ENCODE measurements around the gene LGMN.

The LGMN gene

DNA sequence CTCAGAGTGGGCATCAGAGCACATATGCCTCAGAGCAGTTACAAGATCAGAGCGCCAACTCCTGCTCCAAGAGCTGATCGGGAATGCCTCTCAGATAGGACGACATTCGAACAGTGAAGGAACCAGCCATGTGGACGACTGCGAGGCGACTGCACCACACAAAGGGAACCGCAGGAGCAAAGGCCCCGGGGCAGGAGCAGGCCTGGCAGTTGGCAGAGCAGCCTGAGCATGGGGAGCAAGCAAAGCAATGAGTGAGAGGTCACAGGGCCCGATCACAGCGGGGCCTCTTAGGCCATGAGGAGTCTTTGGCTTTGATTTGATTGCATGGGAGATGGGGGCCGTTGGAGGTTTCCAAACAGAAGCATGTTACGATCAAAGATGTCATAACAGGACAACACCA is 90.3 kb downstream of the LGMN start:
- ChIA-PET CTCF (interaction anchor here (0.6 to 4.3 kb wide), 5 partner anchors 12 to 44 kb away, joined by 3 to 29 read pairs (median 3); no protein-coding TSS in a partner anchor), POLR2A (no interaction called here)
- peaks cover 33 to 89% (median 82%) of the 10 kb centered on the region in 4 experiments for H3K4me1 ChIP-seq (ENCODE audit: control extremely low read depth in 1 of 4, control insufficient read depth in 4 of 4, insufficient read depth in 4 of 4, low read length in 3 of 4)
- 85% methylated on average over 13 of the region's 13 CpGs for WGBS (ENCODE audit: insufficient coverage)
- H3K27ac ChIP-seq (ENCODE audit: insufficient read depth in 1 of 2, low read depth in 1 of 2, low read length in 2 of 2, poor library complexity in 1 of 2, severe bottlenecking in 2 of 2), result peak overlapping the region; percentile 5 to 77
- no peak for DNase-seq
- H3K4me3 ChIP-seq (ENCODE audit: control insufficient read depth in 1 of 7, extremely low read depth in 1 of 7, insufficient read depth in 4 of 7, low read depth in 2 of 7, low read length in 6 of 7), result peak overlapping the region in 2 of 7 experiments; percentile 9 to 58
- H3K36me3 ChIP-seq (ENCODE audit: control insufficient read depth in 4 of 4, insufficient read depth in 4 of 4, low read length in 3 of 4), result peaks cover 13 to 74% (median 44%) of the 10 kb centered on the region in 4 experiments
- no peaks in the 10 kb centered on the region for H3K27me3 ChIP-seq (replicated peaks in 2 of 5; ENCODE audit: control insufficient read depth in 4 of 5, insufficient read depth in 5 of 5, low read length in 4 of 5)
- H3K9me3 ChIP-seq (ENCODE audit: control extremely low read depth in 1 of 5, control insufficient read depth in 4 of 5, insufficient read depth in 2 of 5, low read depth in 1 of 5, low read length in 4 of 5), result no peaks in the 10 kb centered on the region

DNA sequence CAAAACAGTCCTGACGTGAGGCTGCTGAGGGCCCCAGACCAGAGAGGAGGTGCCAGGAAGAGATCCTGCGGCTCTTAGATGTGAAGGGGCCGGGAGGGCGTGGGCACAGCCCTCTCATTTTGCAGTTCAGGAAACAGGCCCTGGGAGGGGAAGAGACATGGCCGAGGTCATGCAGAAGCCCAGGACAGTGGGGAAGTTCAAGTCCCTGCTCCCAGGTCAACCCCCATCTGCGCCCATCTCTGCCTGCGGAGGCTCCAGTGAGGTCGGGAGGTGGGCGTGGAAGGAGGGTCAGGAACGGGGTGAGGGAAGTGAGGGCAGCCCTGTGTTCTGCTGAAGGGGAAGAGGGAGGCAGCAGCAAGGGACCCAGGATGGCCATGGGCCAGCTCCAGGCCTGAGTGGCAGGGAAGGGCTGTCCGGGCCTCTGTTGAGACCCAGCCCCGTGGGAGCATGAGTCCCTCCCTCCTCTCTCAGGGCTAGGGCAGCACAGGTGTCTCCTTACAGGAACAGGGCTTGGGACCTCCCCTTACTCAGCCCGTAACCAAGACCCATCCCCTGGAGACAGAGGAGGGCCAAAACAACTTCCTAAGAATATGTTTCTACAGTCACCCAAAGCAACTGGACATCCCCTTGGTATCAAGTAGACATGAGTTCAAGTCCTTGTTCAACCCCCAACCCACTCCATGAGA is 90.8 kb downstream of the LGMN start:
- CTCF ChIA-PET, result interaction anchor here (0.6 to 4.3 kb wide), 6 partner anchors 7 to 43 kb away, joined by 3 to 29 read pairs (median 4); no protein-coding TSS in a partner anchor

DNA sequence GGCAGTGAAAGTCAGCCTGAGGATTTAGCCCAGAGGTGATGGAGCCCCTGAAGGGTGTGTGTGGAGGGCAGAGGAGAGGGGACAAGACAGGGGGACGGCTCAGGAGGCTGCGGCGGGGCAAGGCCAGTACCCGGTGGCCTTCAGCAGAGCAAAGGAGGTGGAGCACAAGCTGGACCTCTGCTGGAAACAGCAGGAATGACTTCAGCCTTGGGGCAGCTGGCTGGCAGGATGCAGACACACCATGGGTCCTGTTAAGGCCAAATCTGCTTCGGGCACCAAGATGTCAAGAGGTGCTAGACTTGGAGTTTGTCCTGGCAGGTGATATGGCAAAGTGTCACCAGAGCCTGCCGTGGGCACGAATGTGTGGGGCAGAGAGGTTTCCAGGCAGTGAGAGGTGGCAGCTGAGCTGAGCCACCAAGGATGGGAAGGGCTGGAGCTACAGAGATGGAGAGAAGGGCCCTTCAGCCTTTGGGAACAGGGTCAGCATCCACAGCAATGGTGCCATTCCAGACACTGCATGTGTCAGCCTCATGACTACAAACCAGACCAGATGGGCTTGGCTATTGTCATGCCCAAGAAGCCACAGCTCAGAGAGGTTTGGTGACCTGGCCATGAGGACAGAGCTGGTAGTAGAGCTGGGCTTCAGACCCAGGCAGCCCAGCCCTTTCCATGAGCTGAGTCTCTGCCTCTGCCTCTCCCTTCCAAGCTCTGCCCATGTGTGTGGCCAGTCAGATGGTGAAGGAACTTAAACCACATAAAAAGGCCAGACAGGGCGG is 91.9 kb downstream of the LGMN start:
- H3K36me3 ChIP-seq (ENCODE audit: control insufficient read depth in 4 of 4, insufficient read depth in 4 of 4, low read length in 3 of 4), result peaks cover 13 to 64% (median 32%) of the 10 kb centered on the region in 4 experiments

More for the DNA sequence above, 90.8 kb downstream of the LGMN start:
- peak overlapping the region in 1 of 2 experiments; percentile 77 for H3K27ac ChIP-seq (ENCODE audit: insufficient read depth in 1 of 2, low read depth in 1 of 2, low read length in 2 of 2, poor library complexity in 1 of 2, severe bottlenecking in 2 of 2)
- WGBS (ENCODE audit: insufficient coverage), result 6% methylated on average over 12 of the region's 13 CpGs
- peaks cover 13 to 72% (median 40%) of the 10 kb centered on the region in 4 experiments for H3K36me3 ChIP-seq (ENCODE audit: control insufficient read depth in 4 of 4, insufficient read depth in 4 of 4, low read length in 3 of 4)
- peak overlapping the region in 5 of 7 experiments; percentile 19 to 58 (median 35) for H3K4me3 ChIP-seq (ENCODE audit: control insufficient read depth in 1 of 7, extremely low read depth in 1 of 7, insufficient read depth in 4 of 7, low read depth in 2 of 7, low read length in 6 of 7)
- H3K9me3 ChIP-seq (ENCODE audit: control extremely low read depth in 1 of 5, control insufficient read depth in 4 of 5, insufficient read depth in 2 of 5, low read depth in 1 of 5, low read length in 4 of 5), result no peaks in the 10 kb centered on the region
- H3K27me3 ChIP-seq (replicated peaks in 2 of 5; ENCODE audit: control insufficient read depth in 4 of 5, insufficient read depth in 5 of 5, low read length in 4 of 5), result no peaks in the 10 kb centered on the region
- POLR2A ChIA-PET, result interaction anchor here (0.6 kb wide), 1 partner anchor 132 kb away, joined by 3 read pairs; no protein-coding TSS in a partner anchor
- peak in 1 of 3 donors; percentile 53 for DNase-seq
- H3K4me1 ChIP-seq (ENCODE audit: control extremely low read depth in 1 of 4, control insufficient read depth in 4 of 4, insufficient read depth in 4 of 4, low read length in 3 of 4), result peaks cover 33 to 92% (median 85%) of the 10 kb centered on the region in 4 experiments

DNA sequence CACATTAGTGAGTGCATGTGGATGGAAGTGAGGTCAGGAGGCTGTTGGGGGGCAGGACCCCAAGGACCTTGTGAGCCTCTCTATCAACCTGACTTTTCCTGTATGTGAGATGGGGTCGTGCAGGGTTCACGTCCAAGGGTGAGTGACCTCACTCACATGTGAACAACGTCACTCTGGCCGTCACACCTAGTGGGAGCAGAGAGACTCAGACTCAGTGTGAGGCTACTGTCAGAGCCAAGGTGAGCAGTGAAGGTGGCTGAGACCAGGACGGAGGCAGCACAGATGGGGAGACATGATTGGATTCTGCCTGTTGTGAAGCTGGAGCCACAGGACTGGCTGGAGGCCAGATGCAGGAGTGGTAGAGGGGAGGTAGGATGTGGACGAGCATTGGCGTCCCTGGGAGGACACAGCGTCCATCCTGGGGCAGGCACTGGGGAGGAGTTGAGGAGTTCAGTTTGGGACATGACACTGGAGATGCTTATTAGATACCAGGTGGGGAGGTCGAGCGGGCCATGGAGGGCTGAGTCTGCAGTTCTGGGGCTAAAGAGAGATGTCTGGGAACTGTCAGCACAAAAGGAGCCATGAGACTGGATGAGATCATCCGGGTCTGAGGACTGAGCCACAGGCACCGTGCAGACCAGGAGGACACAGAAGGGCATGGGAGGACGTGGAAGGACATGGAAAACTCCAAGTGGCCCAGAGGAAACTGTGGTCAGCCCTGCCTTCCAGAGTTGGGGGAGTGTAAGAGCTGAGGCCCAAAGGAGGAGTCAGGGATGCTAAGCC is 92.8 kb downstream of the LGMN start:
- Histone ChIP-seq H3K36me3 (ENCODE audit: control insufficient read depth in 4 of 4, insufficient read depth in 4 of 4, low read length in 3 of 4) (peaks cover 9 to 59% (median 25%) of the 10 kb centered on the region in 4 experiments), H3K27me3 (replicated peaks in 2 of 5; ENCODE audit: control insufficient read depth in 4 of 5, insufficient read depth in 5 of 5, low read length in 4 of 5) (no peaks in the 10 kb centered on the region), H3K4me1 (ENCODE audit: control extremely low read depth in 1 of 4, control insufficient read depth in 4 of 4, insufficient read depth in 4 of 4, low read length in 3 of 4) (peaks cover 33 to 91% (median 86%) of the 10 kb centered on the region in 4 experiments), H3K9me3 (ENCODE audit: control extremely low read depth in 1 of 5, control insufficient read depth in 4 of 5, insufficient read depth in 2 of 5, low read depth in 1 of 5, low read length in 4 of 5) (no peaks in the 10 kb centered on the region), H3K4me3 (ENCODE audit: control insufficient read depth in 1 of 7, extremely low read depth in 1 of 7, insufficient read depth in 4 of 7, low read depth in 2 of 7, low read length in 6 of 7) (peak overlapping the region; percentile 15 to 89 (median 57)), H3K27ac (ENCODE audit: insufficient read depth in 1 of 2, low read depth in 1 of 2, low read length in 2 of 2, poor library complexity in 1 of 2, severe bottlenecking in 2 of 2) (peak overlapping the region; percentile 61 to 77)
- ChIA-PET CTCF (interaction anchor here (1.3 to 7.5 kb wide), 9 partner anchors 8 to 55 kb away, joined by 3 to 43 read pairs (median 5); no protein-coding TSS in a partner anchor), POLR2A (no interaction called here)
- DNase-seq, result peak in 1 of 3 donors; percentile 38
- 11% methylated on average over 13 of the region's 13 CpGs for WGBS (ENCODE audit: insufficient coverage)

More for the DNA sequence above, 91.9 kb downstream of the LGMN start:
- 55% methylated on average over 7 of the region's 8 CpGs for WGBS (ENCODE audit: insufficient coverage)
- Histone ChIP-seq H3K27me3 (replicated peaks in 2 of 5; ENCODE audit: control insufficient read depth in 4 of 5, insufficient read depth in 5 of 5, low read length in 4 of 5) (no peaks in the 10 kb centered on the region), H3K27ac (ENCODE audit: insufficient read depth in 1 of 2, low read depth in 1 of 2, low read length in 2 of 2, poor library complexity in 1 of 2, severe bottlenecking in 2 of 2) (peak overlapping the region; percentile 61 to 77), H3K9me3 (ENCODE audit: control extremely low read depth in 1 of 5, control insufficient read depth in 4 of 5, insufficient read depth in 2 of 5, low read depth in 1 of 5, low read length in 4 of 5) (no peaks in the 10 kb centered on the region), H3K4me1 (ENCODE audit: control extremely low read depth in 1 of 4, control insufficient read depth in 4 of 4, insufficient read depth in 4 of 4, low read length in 3 of 4) (peaks cover 33 to 91% (median 84%) of the 10 kb centered on the region in 4 experiments), H3K4me3 (ENCODE audit: control insufficient read depth in 1 of 7, extremely low read depth in 1 of 7, insufficient read depth in 4 of 7, low read depth in 2 of 7, low read length in 6 of 7) (peak overlapping the region in 6 of 7 experiments; percentile 24 to 89 (median 62))
- no peak for DNase-seq
- ChIA-PET POLR2A (interaction anchor here (0.6 kb wide), 1 partner anchor 131 kb away, joined by 3 read pairs; no protein-coding TSS in a partner anchor), CTCF (interaction anchor here (0.6 to 4.3 kb wide), 10 partner anchors 9 to 520 kb away, joined by 3 to 29 read pairs (median 4); no protein-coding TSS in a partner anchor)

DNA sequence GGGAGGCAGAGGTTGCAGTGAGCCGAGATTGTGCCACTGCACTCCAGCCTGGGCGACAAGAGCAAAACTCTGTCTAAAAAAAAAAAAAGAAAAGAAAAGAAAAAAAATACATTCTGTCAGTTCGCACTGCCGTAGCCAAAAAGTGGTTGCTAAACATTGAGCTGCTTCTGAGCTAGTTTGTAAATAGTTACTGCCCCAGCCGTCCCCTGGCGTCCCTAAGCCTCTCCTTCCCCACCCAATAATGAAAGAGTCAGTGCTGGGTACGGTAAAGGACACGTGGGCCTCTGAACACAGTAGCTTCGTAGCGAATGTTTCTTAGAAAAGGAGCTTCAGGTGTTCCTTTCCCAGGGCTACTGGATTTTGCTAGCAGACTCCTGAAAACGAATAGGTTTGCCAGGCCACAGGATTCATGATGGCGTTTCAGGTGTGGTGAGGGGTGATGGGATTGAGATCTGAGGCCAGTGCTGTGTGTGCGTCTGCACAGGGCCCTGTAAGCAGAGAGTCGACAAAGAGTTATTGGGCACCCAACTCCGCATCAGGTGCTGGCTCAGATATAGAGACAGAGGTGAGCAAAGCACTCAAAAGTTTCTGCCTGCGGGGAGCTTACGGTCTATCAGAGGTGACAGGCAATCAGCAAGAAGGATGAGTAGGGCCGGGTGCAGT is 94.1 kb downstream of the LGMN start:
- POLR2A ChIA-PET, result interaction anchor here (0.6 to 0.9 kb wide), 3 partner anchors 9 to 150 kb away, joined by 4 read pairs; no protein-coding TSS in a partner anchor
- peak overlapping the region; percentile 32 to 96 (median 68) for H3K4me3 ChIP-seq (ENCODE audit: control insufficient read depth in 1 of 7, extremely low read depth in 1 of 7, insufficient read depth in 4 of 7, low read depth in 2 of 7, low read length in 6 of 7)
- CTCF ChIA-PET, result interaction anchor here (0.6 to 7.5 kb wide), 11 partner anchors 9 to 109 kb away, joined by 3 to 43 read pairs (median 5); no protein-coding TSS in a partner anchor
- WGBS (ENCODE audit: insufficient coverage), result 18% methylated on average over 11 of the region's 18 CpGs
- peak overlapping the region; percentile 41 to 69 for H3K27ac ChIP-seq (ENCODE audit: insufficient read depth in 1 of 2, low read depth in 1 of 2, low read length in 2 of 2, poor library complexity in 1 of 2, severe bottlenecking in 2 of 2)
- no peaks in the 10 kb centered on the region for H3K9me3 ChIP-seq (ENCODE audit: control extremely low read depth in 1 of 5, control insufficient read depth in 4 of 5, insufficient read depth in 2 of 5, low read depth in 1 of 5, low read length in 4 of 5)
- DNase-seq, result no peak
- peaks cover 6 to 51% (median 19%) of the 10 kb centered on the region in 4 experiments for H3K36me3 ChIP-seq (ENCODE audit: control insufficient read depth in 4 of 4, insufficient read depth in 4 of 4, low read length in 3 of 4)
- peaks cover 36 to 91% (median 86%) of the 10 kb centered on the region in 4 experiments for H3K4me1 ChIP-seq (ENCODE audit: control extremely low read depth in 1 of 4, control insufficient read depth in 4 of 4, insufficient read depth in 4 of 4, low read length in 3 of 4)
- H3K27me3 ChIP-seq (replicated peaks in 2 of 5; ENCODE audit: control insufficient read depth in 4 of 5, insufficient read depth in 5 of 5, low read length in 4 of 5), result no peaks in the 10 kb centered on the region

All from common myeloid progenitor, CD34-positive (primary cell).